Measurements from ENCODE around the gene HEPACAM. TPM values are rescaled to one million over a fixed set of nuclear protein-coding genes. Genes with fewer than 3 reads are reported as not detected.
A peak's percentile ranks its signal among the peaks of the same experiment; 100 is the strongest.

The HEPACAM gene
- total RNA-seq, 1 donor = 0.86 TPM

GRCh38 chr11:124887667-124888013 lies 48.2 kb downstream of the HEPACAM start:
- TF ChIP-seq CTCF (IDR thresholded peaks at IDR 0.05; ENCODE audit: insufficient read depth, low read depth, low read length) = no peak
- H3K4me3 ChIP-seq (ENCODE audit: low read depth, low read length) = no peak overlapping the region
- DNase-seq (ENCODE audit: low read depth) = no peak

- no peak for TF ChIP-seq CTCF (IDR thresholded peaks at IDR 0.05; ENCODE audit: insufficient read depth, low read depth, low read length)
- DNase-seq (ENCODE audit: low read depth) = no peak
Measured at GRCh38 chr11:124886978-124887666, 48.7 kb downstream of the HEPACAM start.

GRCh38 chr11:124886476-124886875 lies 49.4 kb downstream of the HEPACAM start:
- DNase-seq (ENCODE audit: low read depth) = no peak
- no peak for TF ChIP-seq CTCF (IDR thresholded peaks at IDR 0.05; ENCODE audit: insufficient read depth, low read depth, low read length)
- H3K4me3 ChIP-seq (ENCODE audit: low read depth, low read length) = no peak overlapping the region

More at GRCh38 chr11:124886978-124887666, 48.7 kb downstream of the HEPACAM start:
- no peak overlapping the region for H3K4me3 ChIP-seq (ENCODE audit: low read depth, low read length)

GRCh38 chr11:124884869-124885479 lies 50.9 kb downstream of the HEPACAM start:
- DNase-seq (ENCODE audit: low read depth) = no peak
- H3K4me3 ChIP-seq (ENCODE audit: low read depth, low read length) = no peak overlapping the region
- no peak for TF ChIP-seq CTCF (IDR thresholded peaks at IDR 0.05; ENCODE audit: insufficient read depth, low read depth, low read length)

GRCh38 chr11:124884340-124884739 lies 51.5 kb downstream of the HEPACAM start:
- TF ChIP-seq CTCF (IDR thresholded peaks at IDR 0.05; ENCODE audit: insufficient read depth, low read depth, low read length) = no peak
- no peak overlapping the region for H3K4me3 ChIP-seq (ENCODE audit: low read depth, low read length)
- DNase-seq (ENCODE audit: low read depth) = no peak

GRCh38 chr11:124882339-124883071 lies 53.3 kb downstream of the HEPACAM start:
- DNase-seq (ENCODE audit: low read depth) = peak; percentile 77
- no peak overlapping the region for H3K4me3 ChIP-seq (ENCODE audit: low read depth, low read length)
- TF ChIP-seq CTCF (IDR thresholded peaks at IDR 0.05; ENCODE audit: insufficient read depth, low read depth, low read length) = no peak

All from fibroblast of villous mesenchyme (primary cell).